ENCODE data around the gene GLE1. TPM values are rescaled to one million over a fixed set of nuclear protein-coding genes. Genes with fewer than 3 reads are reported as not detected.

Gene GLE1
- total RNA-seq, 1 experiment from 2014 or later = 27.0 TPM

DNA sequence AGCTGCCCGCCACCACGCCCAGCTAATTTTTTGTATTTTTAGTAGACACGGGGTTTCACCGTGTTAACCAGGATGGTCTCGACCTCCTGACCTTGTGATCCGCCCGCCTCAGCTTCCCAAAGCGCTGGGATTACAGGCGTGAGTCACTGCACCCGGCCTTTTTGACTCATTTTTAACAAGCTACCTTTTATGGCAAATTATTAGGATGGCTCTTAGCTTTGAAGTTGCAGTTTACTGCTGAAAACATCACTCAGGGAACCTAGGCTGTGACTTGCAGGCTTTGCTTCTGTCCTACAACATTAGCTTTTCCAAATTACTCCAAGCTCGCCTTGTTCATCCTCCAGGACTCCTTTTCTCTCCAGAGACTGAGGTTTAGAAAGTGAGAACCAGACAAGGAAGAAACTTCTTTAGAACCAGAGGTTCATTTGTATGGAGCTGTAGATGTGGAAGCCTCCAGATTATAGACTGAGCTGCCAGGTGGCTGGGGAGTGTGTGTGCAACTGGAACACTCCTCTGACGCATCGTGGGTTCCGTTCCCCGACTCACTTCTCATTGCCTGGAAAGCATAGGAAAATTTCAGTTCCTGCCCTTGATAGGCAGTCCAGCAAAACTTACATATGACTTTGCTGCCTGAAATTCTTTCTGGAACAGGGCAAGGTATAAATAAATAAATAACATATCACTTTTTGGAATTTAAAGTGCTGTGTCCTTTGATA is 24.1 kb downstream of the GLE1 start:
- intact Hi-C loops (cut with micrococcal nuclease) = no loop called here
- Histone ChIP-seq H3K9me3 (ENCODE audit: low read length) (no peaks in the 10 kb centered on the region), H3K4me1 (ENCODE audit: insufficient read depth, low read length) (peaks cover 12% of the 10 kb centered on the region), H3K4me3 (ENCODE audit: low read length) (no peak overlapping the region), H4K20me1 (ENCODE audit: low read length) (no peaks in the 10 kb centered on the region), H3K9me2 (replicated peaks; ENCODE audit: low read length) (no peaks in the 10 kb centered on the region), H3K79me2 (ENCODE audit: low read length) (no peaks in the 10 kb centered on the region), H3K27ac (ENCODE audit: low read length) (peak overlapping the region; percentile 60), H3F3A (ENCODE audit: low read length, unreplicated experiment) (no peaks in the 10 kb centered on the region), H3K27me3 (ENCODE audit: low read length) (no peaks in the 10 kb centered on the region), H3K9ac (ENCODE audit: low read length) (no peak overlapping the region), H3K4me2 (ENCODE audit: low read length) (peak overlapping the region; percentile 19; the same call in 1 of the 2 replicates), H3K36me3 (ENCODE audit: low read depth, low read length) (no peaks in the 10 kb centered on the region), H2AFZ (ENCODE audit: low read length) (no peak overlapping the region)
- BruUV-seq (replicated peaks) = no TSS peak
- ChIA-PET CTCF (interaction anchor here (0.5 kb wide), 1 partner anchor 18 kb away, joined by 14 read pairs; no protein-coding TSS in a partner anchor), POLR2A (ENCODE audit: unreplicated experiment) (interaction anchor here (0.5 to 0.7 kb wide), 5 partner anchors 16 to 187 kb away, joined by 4 to 14 read pairs (median 8); partner anchors contain the start of gene SPTAN1)
- DNase-seq = peak; percentile 62
- peak; percentile 72 for ATAC-seq
- TF ChIP-seq, protein P1, sequence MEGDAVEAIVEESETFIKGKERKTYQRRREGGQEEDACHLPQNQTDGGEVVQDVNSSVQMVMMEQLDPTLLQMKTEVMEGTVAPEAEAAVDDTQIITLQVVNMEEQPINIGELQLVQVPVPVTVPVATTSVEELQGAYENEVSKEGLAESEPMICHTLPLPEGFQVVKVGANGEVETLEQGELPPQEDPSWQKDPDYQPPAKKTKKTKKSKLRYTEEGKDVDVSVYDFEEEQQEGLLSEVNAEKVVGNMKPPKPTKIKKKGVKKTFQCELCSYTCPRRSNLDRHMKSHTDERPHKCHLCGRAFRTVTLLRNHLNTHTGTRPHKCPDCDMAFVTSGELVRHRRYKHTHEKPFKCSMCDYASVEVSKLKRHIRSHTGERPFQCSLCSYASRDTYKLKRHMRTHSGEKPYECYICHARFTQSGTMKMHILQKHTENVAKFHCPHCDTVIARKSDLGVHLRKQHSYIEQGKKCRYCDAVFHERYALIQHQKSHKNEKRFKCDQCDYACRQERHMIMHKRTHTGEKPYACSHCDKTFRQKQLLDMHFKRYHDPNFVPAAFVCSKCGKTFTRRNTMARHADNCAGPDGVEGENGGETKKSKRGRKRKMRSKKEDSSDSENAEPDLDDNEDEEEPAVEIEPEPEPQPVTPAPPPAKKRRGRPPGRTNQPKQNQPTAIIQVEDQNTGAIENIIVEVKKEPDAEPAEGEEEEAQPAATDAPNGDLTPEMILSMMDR (conservative IDR thresholded peaks at IDR 0.05; ENCODE audit: low read depth, low read length) = no peak
- no peak for TF ChIP-seq EZH2phosphoT487 (IDR thresholded peaks at IDR 0.05; ENCODE audit: borderline replicate concordance, low read length)
- no peak for TF ChIP-seq EZH2 (IDR thresholded peaks at IDR 0.05; ENCODE audit: low read length, unreplicated experiment)

DNA sequence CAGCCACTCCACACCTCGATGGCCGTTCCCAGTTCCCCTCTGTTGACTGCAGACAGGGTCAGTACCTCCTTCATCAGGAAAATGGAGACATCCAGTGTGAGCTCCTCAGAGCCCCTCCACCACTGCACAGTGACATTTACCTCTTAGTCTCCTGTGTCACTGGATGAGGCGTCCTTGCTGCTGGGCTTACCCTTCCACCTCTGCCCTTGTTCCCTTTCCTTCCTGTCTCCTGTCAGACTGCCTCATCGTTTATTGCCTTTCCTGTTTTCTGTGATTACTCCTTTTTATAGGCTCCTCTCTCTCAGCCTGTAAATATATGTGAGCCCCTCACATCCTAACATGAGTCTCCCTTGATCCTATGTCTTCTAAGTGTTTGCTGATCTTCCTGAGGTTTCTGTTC is 24.7 kb downstream of the GLE1 start:
- peak overlapping the region; percentile 60 for H3K27ac ChIP-seq (ENCODE audit: low read length)
- no peaks in the 10 kb centered on the region for H3K9me2 ChIP-seq (replicated peaks; ENCODE audit: low read length)
- CTCF ChIA-PET = interaction anchor here (0.5 kb wide), 1 partner anchor 19 kb away, joined by 14 read pairs; no protein-coding TSS in a partner anchor
- no peak overlapping the region for H3K4me3 ChIP-seq (ENCODE audit: low read length)
- H3K9me3 ChIP-seq (ENCODE audit: low read length) = no peaks in the 10 kb centered on the region
- H2AFZ ChIP-seq (ENCODE audit: low read length) = no peak overlapping the region
- peaks cover 12% of the 10 kb centered on the region for H3K4me1 ChIP-seq (ENCODE audit: insufficient read depth, low read length)
- DNase-seq (peak; percentile 12), ATAC-seq (peak; percentile 65)
- no peak for TF ChIP-seq EZH2phosphoT487 (IDR thresholded peaks at IDR 0.05; ENCODE audit: borderline replicate concordance, low read length)
- TF ChIP-seq, protein P1 (conservative IDR thresholded peaks at IDR 0.05; ENCODE audit: low read depth, low read length) = no peak
- no peak for TF ChIP-seq EZH2 (IDR thresholded peaks at IDR 0.05; ENCODE audit: low read length, unreplicated experiment)
- H3K27me3 ChIP-seq (ENCODE audit: low read length) = no peaks in the 10 kb centered on the region
- peak overlapping the region; percentile 19; the same call in 1 of the 2 replicates for H3K4me2 ChIP-seq (ENCODE audit: low read length)
- BruUV-seq (replicated peaks) = no TSS peak
- H3K9ac ChIP-seq (ENCODE audit: low read length) = no peak overlapping the region
- intact Hi-C loops (cut with micrococcal nuclease) = no loop called here
- H4K20me1 ChIP-seq (ENCODE audit: low read length) = no peaks in the 10 kb centered on the region
- no peaks in the 10 kb centered on the region for H3F3A ChIP-seq (ENCODE audit: low read length, unreplicated experiment)
- H3K79me2 ChIP-seq (ENCODE audit: low read length) = no peaks in the 10 kb centered on the region
- POLR2A ChIA-PET (ENCODE audit: unreplicated experiment) = interaction anchor here (0.5 kb wide), 1 partner anchor 23 kb away, joined by 9 read pairs; the partner anchor contains the start of gene SPTAN1
- no peaks in the 10 kb centered on the region for H3K36me3 ChIP-seq (ENCODE audit: low read depth, low read length)

DNA sequence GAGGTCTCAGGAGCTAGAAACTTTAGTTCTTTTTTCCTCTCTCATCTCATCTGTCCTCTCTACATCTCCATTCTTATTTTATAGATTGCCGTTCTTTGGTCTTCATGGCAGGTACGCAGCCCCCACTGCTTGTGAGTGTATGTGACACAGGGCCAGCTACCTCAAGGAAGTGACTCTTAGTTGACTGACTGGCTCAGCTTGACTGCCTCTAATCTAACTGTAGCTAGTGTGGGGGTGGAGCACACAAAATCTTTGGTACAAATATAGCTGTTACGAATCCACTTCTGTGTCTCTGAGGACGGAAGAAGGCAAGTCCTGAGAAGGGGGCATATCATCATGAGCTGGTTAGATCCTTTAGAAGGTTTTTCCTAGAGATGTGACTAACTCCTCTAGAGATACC is 28.1 kb downstream of the GLE1 start:
- ATAC-seq = peak; percentile 16; the same call in 1 of the 2 replicates
- peaks cover 12% of the 10 kb centered on the region for H3K4me1 ChIP-seq (ENCODE audit: insufficient read depth, low read length)
- H3F3A ChIP-seq (ENCODE audit: low read length, unreplicated experiment) = no peaks in the 10 kb centered on the region
- H3K9me3 ChIP-seq (ENCODE audit: low read length) = no peaks in the 10 kb centered on the region
- no peak overlapping the region for H3K4me3 ChIP-seq (ENCODE audit: low read length)
- H3K36me3 ChIP-seq (ENCODE audit: low read depth, low read length) = no peaks in the 10 kb centered on the region
- no peak overlapping the region for H3K27ac ChIP-seq (ENCODE audit: low read length)
- no peak overlapping the region for H3K4me2 ChIP-seq (ENCODE audit: low read length)
- no peaks in the 10 kb centered on the region for H4K20me1 ChIP-seq (ENCODE audit: low read length)
- no peak for DNase-seq
- no peaks in the 10 kb centered on the region for H3K27me3 ChIP-seq (ENCODE audit: low read length)
- ChIA-PET POLR2A (ENCODE audit: unreplicated experiment) (interaction anchor here (0.6 kb wide), 2 partner anchors 19 to 103 kb away, joined by 3 to 6 read pairs; no protein-coding TSS in a partner anchor), CTCF (no interaction called here)
- BruUV-seq (replicated peaks) = no TSS peak
- H2AFZ ChIP-seq (ENCODE audit: low read length) = no peak overlapping the region
- TF ChIP-seq EZH2 (IDR thresholded peaks at IDR 0.05; ENCODE audit: low read length, unreplicated experiment) = no peak
- TF ChIP-seq, protein P1 (conservative IDR thresholded peaks at IDR 0.05; ENCODE audit: low read depth, low read length) = no peak
- TF ChIP-seq EZH2phosphoT487 (IDR thresholded peaks at IDR 0.05; ENCODE audit: borderline replicate concordance, low read length) = no peak
- H3K79me2 ChIP-seq (ENCODE audit: low read length) = no peaks in the 10 kb centered on the region
- H3K9me2 ChIP-seq (replicated peaks; ENCODE audit: low read length) = no peaks in the 10 kb centered on the region
- no peak overlapping the region for H3K9ac ChIP-seq (ENCODE audit: low read length)
- intact Hi-C loops (cut with micrococcal nuclease) = no loop called here
